ENCODE results near the gene HIVEP1. TPM values are rescaled to one million over a fixed set of nuclear protein-coding genes. Genes with fewer than 3 reads are reported as not detected.

The HIVEP1 gene
- total and polyA plus RNA-seq, 2 of the 13 experiments (the other 11 are each of a cell fraction or from before 2014, with no cell fraction given), result 7.4 to 9.9 TPM

GRCh38 chr6:12011276-12012037 is 655 bp upstream of the HIVEP1 start (continued):
- TF ChIP-seq AFF4 (CRISPR knock-in tag; IDR thresholded peaks at IDR 0.05), result no peak
- TF ChIP-seq MED1 (CRISPR knock-in tag; IDR thresholded peaks at IDR 0.05), result peak; percentile 39; the same call in 1 of the 2 replicates
- peak; percentile 47; the same call in 1 of the 2 replicates for TF ChIP-seq HOXA3 (CRISPR knock-in tag; IDR thresholded peaks at IDR 0.05)
- TF ChIP-seq SALL1 (CRISPR knock-in tag; IDR thresholded peaks at IDR 0.05), result peak; percentile 52; the same call in 1 of the 2 replicates
- no peak for TF ChIP-seq ZNF441 (CRISPR knock-in tag; IDR thresholded peaks at IDR 0.05; ENCODE audit: borderline replicate concordance)
- TF ChIP-seq ZNF678 (CRISPR knock-in tag; IDR thresholded peaks at IDR 0.05), result no peak
- TF ChIP-seq ZNF251 (CRISPR knock-in tag; IDR thresholded peaks at IDR 0.05), result no peak
- peak; percentile 31; the same call in 1 of the 2 replicates for TF ChIP-seq ZFP91 (CRISPR knock-in tag; IDR thresholded peaks at IDR 0.05; ENCODE audit: borderline replicate concordance)
- TF ChIP-seq BCL6 (CRISPR knock-in tag; IDR thresholded peaks at IDR 0.05), result peak; percentile 53
- no peak for TF ChIP-seq FOXA3 (CRISPR knock-in tag; IDR thresholded peaks at IDR 0.05)
- TF ChIP-seq ZNF362 (CRISPR knock-in tag; IDR thresholded peaks at IDR 0.05; ENCODE audit: borderline replicate concordance), result no peak
- TF ChIP-seq YEATS4 (CRISPR knock-in tag; IDR thresholded peaks at IDR 0.05; ENCODE audit: borderline replicate concordance), result peak; percentile 52; the same call in 1 of the 2 replicates
- peak; percentile 41; the same call in 1 of the 2 replicates for TF ChIP-seq SALL2 (CRISPR knock-in tag; IDR thresholded peaks at IDR 0.05)
- no peak for TF ChIP-seq SP1 (IDR thresholded peaks at IDR 0.05)
- peak; percentile 75 for TF ChIP-seq SP1 (CRISPR knock-in tag; IDR thresholded peaks at IDR 0.05)
- TF ChIP-seq PHF8 (CRISPR knock-in tag; IDR thresholded peaks at IDR 0.05), result peak; percentile 32
- 0 out of 2 replicates have a peak, but pooled peaks have one; percentile 7 for TF ChIP-seq DRAP1 (CRISPR knock-in tag; IDR thresholded peaks at IDR 0.05)
- peak; percentile 58; the same call in 1 of the 2 replicates for TF ChIP-seq ATF7 (IDR thresholded peaks at IDR 0.05)
- TF ChIP-seq ATF7 (CRISPR knock-in tag; IDR thresholded peaks at IDR 0.05), result peak; percentile 63; the same call in 1 of the 2 replicates
- peak; percentile 98 for TF ChIP-seq HIVEP1 (CRISPR knock-in tag; IDR thresholded peaks at IDR 0.05)
- TF ChIP-seq HNF4A (CRISPR knock-in tag; IDR thresholded peaks at IDR 0.05), result peak; percentile 39
- TF ChIP-seq ZBTB20 (CRISPR knock-in tag; IDR thresholded peaks at IDR 0.05; ENCODE audit: borderline replicate concordance, low read depth), result no peak
- peak; percentile 60; the same call in 1 of the 2 replicates for TF ChIP-seq ERF (CRISPR knock-in tag; IDR thresholded peaks at IDR 0.05)
- no peak for TF ChIP-seq POLR2AphosphoS2 (IDR thresholded peaks at IDR 0.05; ENCODE audit: low read depth, low read length)

Data from HepG2 (cell line).